Psoas muscle (tissue), 8 donors: ENCODE data around the gene NSG1. TPM values are rescaled to one million over a fixed set of nuclear protein-coding genes. Genes with fewer than 3 reads are reported as not detected.
A peak's percentile ranks its signal among the peaks of the same experiment; 100 is the strongest.

Experiments
- ATAC-seq, 4 donors: fragments of 200-7000 bp; cut with Tn5 transposase; one replicate each; pipeline ENCODE4 v1.9.1; 2020; ENCODE audit warnings: moderate library complexity in 3 of 4, mild to moderate bottlenecking in 2 of 4
- DNase-seq, 2 donors: peaks; one replicate each; pipeline ENCODE4 v3.0.0-alpha.2; 2020
- H3K27ac ChIP-seq: fragments of 200-600 bp; one replicate; pipeline ENCODE4 v1.8.0; 2022
- H3K27me3 ChIP-seq, 3 donors: fragments of 200-600 bp in 1 of 3; one replicate each; pipeline versions ENCODE4 v1.6.1 to v1.8.0; 2013 to 2022; ENCODE audit warnings: low read length in 2 of 3, mild to moderate bottlenecking in 2 of 3, moderate library complexity in 1 of 3; ENCODE audit not compliant: insufficient read depth in 3 of 3
- H3K36me3 ChIP-seq, 2 donors: fragments of 200-600 bp in 1 of 2; one replicate each; pipeline versions ENCODE4 v1.6.1 to v1.8.0; 2013 to 2022; ENCODE audit warnings: low read depth in 1 of 2, mild to moderate bottlenecking in 1 of 2, moderate library complexity in 1 of 2; ENCODE audit not compliant: insufficient read depth in 1 of 2
- H3K4me1 ChIP-seq: fragments of 200-600 bp; one replicate; pipeline ENCODE4 v1.8.0; 2022
- H3K4me3 ChIP-seq: fragments of 200-600 bp; one replicate; pipeline ENCODE4 v1.8.0; 2022; ENCODE audit warnings: mild to moderate bottlenecking
- H3K9me3 ChIP-seq: fragments of 200-600 bp; one replicate; pipeline ENCODE4 v1.8.0; 2022
- WGBS, 3 donors: extraction: QIAGEN DNeasy Blood & Tissue Kit; methylation state at CpG; one replicate each; pipeline versions ENCODE4 v1.1.6 to v1.1.7; 2013; 5-methylcytosine and 5-hydroxymethylcytosine counted together
- intact Hi-C, 2 donors: fragments of 100-400 bp; cut with DNase I; formaldehyde crosslinking; loops; one replicate each; pipeline versions ENCODE4 v1.11.0 to v1.14.2; 2022
- polyA plus RNA-seq, 3 donors: library from polyadenylated mRNA; stranded (reverse); fragments of 200-250 nt; gene quantifications; one replicate each; pipeline ENCODE4 v1.2.3, GENCODE V29; 2013
- total RNA-seq, 4 donors: library from RNA; stranded (reverse); fragmentation: NEBNext Ultra II Directional in 2 of 4; extraction: Animal tissue kit (Norgen Biotek cat#: 25700) in 2 of 4; gene quantifications; one replicate each; pipeline versions ENCODE4 v1.2.1 to v1.2.4, GENCODE V29; 2021 to 2023
- TF ChIP-seq, protein P1 (sequence below): fragments of 200-600 bp; IDR thresholded peaks from one replicate; pipeline ENCODE4 v1.8.0; 2022; ENCODE audit warnings: antibody characterized with exemption
- donor health status: healthy with polysubstance abuse.
- donor health status: DM: no; HTN: no; CAD: no; lungs with moderate emphysema.
- donor health status: Bipolar disorder and iron deficiency.
- donor health status: healthy.
- donor health status: DM: yes; HTN: yes; CAD: no.
- donor health status: DM: no; HTN: no; CAD: no.
- donor health status: DM: no; HTN: no; CAD: no.
- donor health status: DM: yes; HTN: yes; CAD: no.

NSG1 gene
- total and polyA plus RNA-seq, 7 donors = 0.11 to 0.50 (median 0.28) TPM; not detected in 2

- H3K27me3 ChIP-seq = no peaks in the 10 kb centered on the region
- TF ChIP-seq, protein P1, sequence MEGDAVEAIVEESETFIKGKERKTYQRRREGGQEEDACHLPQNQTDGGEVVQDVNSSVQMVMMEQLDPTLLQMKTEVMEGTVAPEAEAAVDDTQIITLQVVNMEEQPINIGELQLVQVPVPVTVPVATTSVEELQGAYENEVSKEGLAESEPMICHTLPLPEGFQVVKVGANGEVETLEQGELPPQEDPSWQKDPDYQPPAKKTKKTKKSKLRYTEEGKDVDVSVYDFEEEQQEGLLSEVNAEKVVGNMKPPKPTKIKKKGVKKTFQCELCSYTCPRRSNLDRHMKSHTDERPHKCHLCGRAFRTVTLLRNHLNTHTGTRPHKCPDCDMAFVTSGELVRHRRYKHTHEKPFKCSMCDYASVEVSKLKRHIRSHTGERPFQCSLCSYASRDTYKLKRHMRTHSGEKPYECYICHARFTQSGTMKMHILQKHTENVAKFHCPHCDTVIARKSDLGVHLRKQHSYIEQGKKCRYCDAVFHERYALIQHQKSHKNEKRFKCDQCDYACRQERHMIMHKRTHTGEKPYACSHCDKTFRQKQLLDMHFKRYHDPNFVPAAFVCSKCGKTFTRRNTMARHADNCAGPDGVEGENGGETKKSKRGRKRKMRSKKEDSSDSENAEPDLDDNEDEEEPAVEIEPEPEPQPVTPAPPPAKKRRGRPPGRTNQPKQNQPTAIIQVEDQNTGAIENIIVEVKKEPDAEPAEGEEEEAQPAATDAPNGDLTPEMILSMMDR = no peak
- ATAC-seq (no peak), DNase-seq (no peak)
- no peak overlapping the region for H3K27ac ChIP-seq
- H3K4me3 ChIP-seq = no peak overlapping the region
- H3K9me3 ChIP-seq = no peaks in the 10 kb centered on the region
- intact Hi-C loops = no loop called here
- WGBS, 3 donors = 89 to 96% (median 95%) methylated on average over 10 of the region's 10 CpGs
- H3K36me3 ChIP-seq = peaks cover 0 to 51% of the 10 kb centered on the region in 2 donors
- H3K4me1 ChIP-seq = no peaks in the 10 kb centered on the region
Observed at GRCh38 chr4:4428966-4429875, 42.3 kb downstream of the NSG1 start.

DNA sequence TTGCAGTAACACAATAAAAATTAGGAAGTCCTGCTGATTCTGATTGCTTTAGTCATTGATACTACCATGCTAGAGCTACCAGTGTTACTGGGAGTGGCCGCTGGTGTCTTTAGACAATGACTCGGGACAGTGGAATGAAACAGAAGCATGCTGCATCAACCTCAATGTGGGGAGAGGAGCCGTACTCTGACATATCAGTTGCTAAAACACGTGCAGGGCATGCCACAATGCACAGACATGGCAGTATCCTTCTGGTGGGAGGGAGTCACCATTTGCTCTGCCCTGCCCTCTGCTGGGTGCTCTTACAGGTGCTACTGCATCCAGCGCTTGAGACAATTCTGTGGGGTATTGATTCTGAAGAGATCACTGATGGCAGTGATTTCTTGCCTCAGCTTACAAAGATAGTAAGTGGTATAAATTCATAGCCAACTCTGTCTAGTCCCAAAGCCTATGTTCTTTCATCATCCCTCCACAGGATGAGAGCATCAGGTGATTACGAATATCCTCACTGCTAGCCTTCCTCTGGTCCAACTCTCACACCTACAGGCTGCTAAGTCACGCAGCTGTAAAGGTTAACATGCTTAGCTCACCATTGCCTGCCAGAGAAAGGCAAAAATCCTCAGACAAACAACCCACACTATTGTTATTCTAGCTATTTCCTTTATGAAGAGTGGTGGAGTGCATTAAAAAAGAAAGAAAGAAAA is 43.7 kb downstream of the NSG1 start:
- intact Hi-C loops = no loop called here

DNA sequence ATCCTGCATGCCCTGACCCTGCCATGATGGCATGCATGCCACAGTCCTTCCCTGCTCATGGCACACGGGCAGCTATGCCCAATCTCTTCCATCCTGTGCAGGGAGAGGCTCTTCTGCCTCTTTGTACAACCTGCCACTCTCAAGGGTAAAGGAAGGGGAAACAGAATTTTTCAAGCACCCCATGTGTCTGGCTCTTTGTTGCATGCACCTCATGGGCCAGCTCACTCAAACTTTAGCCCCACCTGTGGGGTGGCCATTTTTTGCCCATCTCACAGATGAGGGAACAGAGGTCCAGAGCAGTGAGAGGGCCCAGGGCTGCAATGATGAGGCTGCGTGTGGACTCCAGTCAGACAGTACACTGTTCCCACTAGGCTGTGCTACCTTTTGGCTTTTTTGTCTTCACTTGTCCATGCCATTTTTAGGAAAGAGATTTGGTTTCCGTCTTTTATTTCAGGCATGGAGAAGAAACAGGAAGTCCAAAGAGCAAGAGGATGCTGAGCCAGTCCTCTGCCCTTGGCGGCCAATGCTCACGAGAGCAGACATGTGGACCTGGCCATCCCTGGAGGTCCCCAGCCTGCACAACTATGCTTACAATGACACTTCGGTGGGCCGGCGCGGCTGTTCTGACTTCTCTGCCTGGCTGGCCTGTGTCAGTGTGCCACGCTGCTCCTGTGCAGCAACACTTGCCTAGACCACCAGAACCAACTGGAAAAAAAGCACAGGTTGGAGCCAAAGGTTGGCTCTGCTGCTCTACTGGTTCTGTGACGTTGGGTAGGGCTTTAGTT is 45.6 kb downstream of the NSG1 start:
- Histone ChIP-seq H3K27me3 (no peaks in the 10 kb centered on the region), H3K36me3 (peaks cover 0 to 63% of the 10 kb centered on the region in 2 donors)
- intact Hi-C loops = no loop called here

More for the DNA sequence above, 43.7 kb downstream of the NSG1 start:
- 67 to 71% (median 70%) methylated on average over 7 of the region's 7 CpGs for WGBS, 3 donors
- Histone ChIP-seq H3K4me3 (no peak overlapping the region), H3K27ac (no peak overlapping the region), H3K9me3 (no peaks in the 10 kb centered on the region), H3K36me3 (peaks cover 0 to 53% of the 10 kb centered on the region in 2 donors), H3K27me3 (no peaks in the 10 kb centered on the region), H3K4me1 (no peaks in the 10 kb centered on the region)
- ATAC-seq (peak; percentile 54 to 71 (median 61)), DNase-seq (no peak)
- TF ChIP-seq, protein P1 = peak; percentile 43

GRCh38 chr4:4433941-4434340 is 47.0 kb downstream of the NSG1 start:
- ATAC-seq (no peak), DNase-seq (no peak)
- intact Hi-C loops = no loop called here
- no peaks in the 10 kb centered on the region for H3K9me3 ChIP-seq
- peaks cover 4 to 58% of the 10 kb centered on the region in 2 donors for H3K36me3 ChIP-seq
- WGBS, 3 donors = 79 to 93% (median 92%) methylated on average over 4 of the region's 4 CpGs
- H3K4me3 ChIP-seq = no peak overlapping the region
- H3K27me3 ChIP-seq = no peaks in the 10 kb centered on the region
- no peak overlapping the region for H3K27ac ChIP-seq
- no peaks in the 10 kb centered on the region for H3K4me1 ChIP-seq
- TF ChIP-seq, protein P1 = no peak

More for the DNA sequence above, 45.6 kb downstream of the NSG1 start:
- Histone ChIP-seq H3K27ac (no peak overlapping the region), H3K4me1 (no peaks in the 10 kb centered on the region), H3K9me3 (no peaks in the 10 kb centered on the region), H3K4me3 (no peak overlapping the region)
- TF ChIP-seq, protein P1 = no peak
- WGBS, 3 donors = 92 to 95% (median 94%) methylated on average over 11 of the region's 11 CpGs
- no peak for DNase-seq
- ATAC-seq = no peak
